Liver (tissue), 9 donors: ENCODE measurements around the gene INSYN2B. TPM values are rescaled to one million over a fixed set of nuclear protein-coding genes. Genes with fewer than 3 reads are reported as not detected.

ENCODE experiments used
- DNase-seq: peaks from one replicate; pipeline ENCODE4 v3.0.0-alpha.2; 2017; ENCODE audit warnings: low spot score
- H3K27ac ChIP-seq, 2 donors: one replicate each; pipeline ENCODE4 v1.7.0; 2013; ENCODE audit warnings: inconsistent platforms in 2 of 2, low read length in 2 of 2, control low read depth in 1 of 2, low read depth in 1 of 2, mild to moderate bottlenecking in 1 of 2
- H3K27me3 ChIP-seq, 4 donors: one replicate each; pipeline versions ENCODE4 v1.6.1 to v1.7.0; 2013; ENCODE audit warnings: low read length in 3 of 4, inconsistent platforms in 1 of 4, mild to moderate bottlenecking in 1 of 4, moderate library complexity in 1 of 4; ENCODE audit not compliant: control insufficient read depth in 4 of 4, insufficient read depth in 4 of 4
- H3K36me3 ChIP-seq, 4 donors: one replicate each; pipeline versions ENCODE4 v1.6.1 to v1.7.0; 2013; ENCODE audit warnings: low read length in 3 of 4, mild to moderate bottlenecking in 3 of 4, low read depth in 1 of 4, moderate library complexity in 1 of 4; ENCODE audit not compliant: control insufficient read depth in 4 of 4, insufficient read depth in 3 of 4
- H3K4me1 ChIP-seq, 4 donors: one replicate each; pipeline versions ENCODE4 v1.6.1 to v1.7.0; 2013; ENCODE audit warnings: low read length in 3 of 4, mild to moderate bottlenecking in 3 of 4, moderate library complexity in 1 of 4; ENCODE audit not compliant: control insufficient read depth in 4 of 4, insufficient read depth in 4 of 4
- H3K4me3 ChIP-seq, 3 donors: one replicate each; pipeline versions ENCODE4 v1.6.1 to v1.7.0; 2013; ENCODE audit warnings: low read length in 3 of 3, control low read depth in 1 of 3, low read depth in 1 of 3, mild to moderate bottlenecking in 1 of 3
- H3K9ac ChIP-seq, 2 donors: one replicate each; pipeline ENCODE4 v1.7.0; 2013; ENCODE audit warnings: low read length in 2 of 2, mild to moderate bottlenecking in 2 of 2, moderate library complexity in 2 of 2, control low read depth in 1 of 2, low read depth in 1 of 2
- H3K9me3 ChIP-seq, 4 donors: one replicate each; pipeline versions ENCODE4 v1.6.1 to v1.7.0; 2013; ENCODE audit warnings: low read length in 3 of 4; ENCODE audit not compliant: control insufficient read depth in 4 of 4
- ATF3 ChIP-seq: IDR thresholded peaks from 2 replicates; pipeline ENCODE4 v1.6.1; 2016; ENCODE audit warnings: antibody characterized with exemption
- CTCF ChIP-seq: fragments of 150-350 bp; IDR thresholded peaks from 2 replicates; pipeline ENCODE4 v1.5.1; 2017; ENCODE audit warnings: improper control_type of control experiment, low read depth, low read length; ENCODE audit not compliant: missing input control
- EGR1 ChIP-seq, 2 donors: IDR thresholded peaks; 2 replicates each; pipeline ENCODE4 v1.6.1; 2016 to 2018; ENCODE audit warnings: antibody characterized with exemption in 2 of 2, low read depth in 2 of 2
- FOXA1 ChIP-seq: IDR thresholded peaks from 2 replicates; pipeline ENCODE4 v1.6.1; 2016; ENCODE audit warnings: antibody characterized with exemption
- FOXA2 ChIP-seq: IDR thresholded peaks from 2 replicates; pipeline ENCODE4 v1.6.1; 2016; ENCODE audit warnings: antibody characterized with exemption
- GABPA ChIP-seq, 2 donors: IDR thresholded peaks in 1 of 2; conservative IDR thresholded peaks in 1 of 2; 2 replicates each; pipeline ENCODE4 v1.6.1; 2016; ENCODE audit warnings: antibody characterized with exemption in 2 of 2, mild to moderate bottlenecking in 1 of 2, moderate library complexity in 1 of 2
- HNF4A ChIP-seq, 2 donors: conservative IDR thresholded peaks; 2 replicates each; pipeline ENCODE4 v1.6.1; 2016; ENCODE audit warnings: antibody characterized with exemption in 2 of 2, mild to moderate bottlenecking in 2 of 2
- HNF4G ChIP-seq: IDR thresholded peaks from 2 replicates; pipeline ENCODE4 v1.6.1; 2016; ENCODE audit warnings: antibody characterized with exemption
- MAX ChIP-seq: IDR thresholded peaks from 2 replicates; pipeline ENCODE4 v1.6.1; 2016; ENCODE audit warnings: antibody characterized with exemption
- NR2F2 ChIP-seq: IDR thresholded peaks from 2 replicates; pipeline ENCODE4 v1.6.1; 2016; ENCODE audit warnings: antibody characterized with exemption
- RAD21 ChIP-seq, 2 donors: IDR thresholded peaks; 2 replicates each; pipeline ENCODE4 v1.6.1; 2016; ENCODE audit warnings: antibody characterized with exemption in 2 of 2, mild to moderate bottlenecking in 2 of 2
- REST ChIP-seq: IDR thresholded peaks from 2 replicates; pipeline ENCODE4 v1.6.1; 2016; ENCODE audit warnings: antibody characterized with exemption, mild to moderate bottlenecking
- RXRA ChIP-seq, 2 donors: IDR thresholded peaks; 2 replicates each; pipeline ENCODE4 v1.6.1; 2017 to 2018; ENCODE audit warnings: antibody characterized with exemption in 2 of 2, mild to moderate bottlenecking in 1 of 2
- SP1 ChIP-seq: IDR thresholded peaks from 2 replicates; pipeline ENCODE4 v1.6.1; 2018; ENCODE audit warnings: antibody characterized with exemption, mild to moderate bottlenecking
- TAF1 ChIP-seq: conservative IDR thresholded peaks from 2 replicates; pipeline ENCODE4 v1.6.1; 2016; ENCODE audit warnings: antibody characterized with exemption, mild to moderate bottlenecking
- YY1 ChIP-seq: IDR thresholded peaks from 2 replicates; pipeline ENCODE4 v1.6.1; 2016; ENCODE audit warnings: antibody characterized with exemption, mild to moderate bottlenecking
- ZBTB33 ChIP-seq: IDR thresholded peaks from 2 replicates; pipeline ENCODE4 v1.6.1; 2016; ENCODE audit warnings: antibody characterized with exemption
- WGBS: extraction: QIAGEN DNeasy Blood & Tissue Kit; methylation state at CpG from one replicate; pipeline ENCODE4 v1.1.7; 2013; 5-methylcytosine and 5-hydroxymethylcytosine counted together
- polyA plus RNA-seq, 2 donors: library from polyadenylated mRNA; stranded (reverse) in 1 of 2; unstranded in 1 of 2; fragments of 200-250 nt in 1 of 2; fragments of >200 nt in 1 of 2; fragmentation: Nextera tagmentation in 1 of 2; extraction: Ambion mirVana in 1 of 2; gene quantifications; one replicate each; pipeline versions ENCODE4 v1.2.1 to v1.2.3, GENCODE V29; 2013 to 2015
- total RNA-seq, 2 donors: library from RNA; depleted of rRNA; stranded (reverse); fragments of >200 nt; gene quantifications; one replicate each; pipeline ENCODE4 v1.2.3, GENCODE V29; 2014
- donor health status: healthy.
- donor health status: healthy.
- donor health status: healthy.
- donor health status: healthy.
- donor health status: healthy.

INSYN2B gene
- total and polyA plus RNA-seq, 4 donors = 0.08 to 0.33 (median 0.13) TPM; not detected in 1

- no peak overlapping the region for H3K27ac ChIP-seq
- no peak for DNase-seq
- no peak overlapping the region for H3K9ac ChIP-seq
- peaks cover 0 to 2% (median 0%) of the 10 kb centered on the region in 4 donors for H3K36me3 ChIP-seq
- TF ChIP-seq EGR1 (IDR thresholded peaks at IDR 0.05; ENCODE audit: low read depth in 2 of 2) (no peak), CTCF (no peak), NR2F2 (no peak), FOXA2 (no peak), SP1 (no peak), RXRA (IDR thresholded peaks at IDR 0.05) (no peak), GABPA (IDR thresholded peaks at IDR 0.05 in 1 of 2, conservative IDR thresholded peaks at IDR 0.05 in 1 of 2) (no peak)
- 58% methylated on average over 7 of the region's 7 CpGs for WGBS
- H3K27me3 ChIP-seq = peaks cover 0 to 5% (median 1%) of the 10 kb centered on the region in 4 donors
- H3K4me1 ChIP-seq = peaks cover 0 to 5% (median 0%) of the 10 kb centered on the region in 4 donors
- no peaks in the 10 kb centered on the region for H3K9me3 ChIP-seq
- no peak overlapping the region for H3K4me3 ChIP-seq
Observed at GRCh38 chr5:169978714-169979113, 1.6 kb downstream of the INSYN2B start.

GRCh38 chr5:169974121-169974770, 6.0 kb downstream of the INSYN2B start:
- no peak for TF ChIP-seq MAX
- no peak for TF ChIP-seq ATF3
- no peak for TF ChIP-seq REST
- no peak for TF ChIP-seq SP1
- no peak for TF ChIP-seq RAD21 (IDR thresholded peaks at IDR 0.05)
- TF ChIP-seq RXRA (IDR thresholded peaks at IDR 0.05) = no peak
- no peak for TF ChIP-seq NR2F2
- no peak for TF ChIP-seq FOXA1
- no peak for TF ChIP-seq HNF4A (conservative IDR thresholded peaks at IDR 0.05)
- TF ChIP-seq FOXA2 = no peak
- no peak for TF ChIP-seq EGR1 (IDR thresholded peaks at IDR 0.05; ENCODE audit: low read depth in 2 of 2)
- TF ChIP-seq TAF1 = no peak
- no peak for TF ChIP-seq CTCF
- TF ChIP-seq ZBTB33 = no peak
- no peak for TF ChIP-seq YY1
- no peak for TF ChIP-seq HNF4G
- H3K4me1 ChIP-seq = no peaks in the 10 kb centered on the region
- H3K4me3 ChIP-seq = no peak overlapping the region
- 78% methylated on average over 6 of the region's 6 CpGs for WGBS
- no peaks in the 10 kb centered on the region for H3K36me3 ChIP-seq
- no peak overlapping the region for H3K9ac ChIP-seq
- H3K27ac ChIP-seq = no peak overlapping the region
- H3K9me3 ChIP-seq = no peaks in the 10 kb centered on the region
- no peak for DNase-seq
- peaks cover 0 to 3% (median 0%) of the 10 kb centered on the region in 4 donors for H3K27me3 ChIP-seq
